Measurements from ENCODE around the gene COL4A2.
"Not testable (repeated sequence)": the region's sequence is repeated elsewhere in the genome, so short reads cannot be mapped to it uniquely, and the experiment has no call there.

COL4A2 gene

GRCh38 chr13:110496281-110496680 is 189.2 kb downstream of the COL4A2 start:
- no peak for DNase-seq (ENCODE audit: low read depth in 2 of 2)

GRCh38 chr13:110497003-110497402 is 189.9 kb downstream of the COL4A2 start:
- DNase-seq (ENCODE audit: low read depth in 2 of 2), result no peak

GRCh38 chr13:110497896-110498295 is 190.8 kb downstream of the COL4A2 start:
- DNase-seq (ENCODE audit: low read depth in 2 of 2), result not testable (repeated sequence)

- DNase-seq (ENCODE audit: low read depth in 2 of 2), result no peak
Measured at GRCh38 chr13:110498327-110498726, 191.2 kb downstream of the COL4A2 start.

- DNase-seq (ENCODE audit: low read depth in 2 of 2), result no peak
Measured at GRCh38 chr13:110498765-110499164, 191.7 kb downstream of the COL4A2 start.

- no peak for DNase-seq (ENCODE audit: low read depth in 2 of 2)
Measured at GRCh38 chr13:110499621-110500281, 192.7 kb downstream of the COL4A2 start.

GRCh38 chr13:110500341-110500740 is 193.3 kb downstream of the COL4A2 start:
- DNase-seq (ENCODE audit: low read depth in 2 of 2), result no peak

- no peak for DNase-seq (ENCODE audit: low read depth in 2 of 2)
Measured at GRCh38 chr13:110501188-110501587, 194.1 kb downstream of the COL4A2 start.

- no peak for DNase-seq (ENCODE audit: low read depth in 2 of 2)
Measured at GRCh38 chr13:110503037-110503901, 196.2 kb downstream of the COL4A2 start.

- DNase-seq (ENCODE audit: low read depth in 2 of 2), result no peak
Measured at GRCh38 chr13:110503979-110504499, 197.0 kb downstream of the COL4A2 start.

- DNase-seq (ENCODE audit: low read depth in 2 of 2), result no peak
Measured at GRCh38 chr13:110505594-110505993, 198.5 kb downstream of the COL4A2 start.

- no peak for DNase-seq (ENCODE audit: low read depth in 2 of 2)
Measured at GRCh38 chr13:110506396-110506795, 199.3 kb downstream of the COL4A2 start.

GRCh38 chr13:110506859-110507566 is 199.9 kb downstream of the COL4A2 start:
- DNase-seq (ENCODE audit: low read depth in 2 of 2), result no peak

GRCh38 chr13:110507678-110508381 is 200.7 kb downstream of the COL4A2 start:
- DNase-seq (ENCODE audit: low read depth in 2 of 2), result no peak

- no peak for DNase-seq (ENCODE audit: low read depth in 2 of 2)
Measured at GRCh38 chr13:110509478-110509926, 202.4 kb downstream of the COL4A2 start.

- no peak for DNase-seq (ENCODE audit: low read depth in 2 of 2)
Measured at GRCh38 chr13:110509971-110510786, 203.1 kb downstream of the COL4A2 start.

GRCh38 chr13:110511509-110512181 is 204.6 kb downstream of the COL4A2 start:
- DNase-seq (ENCODE audit: low read depth in 2 of 2), result no peak

GRCh38 chr13:110512198-110512740 is 205.2 kb downstream of the COL4A2 start:
- no peak for DNase-seq (ENCODE audit: low read depth in 2 of 2)

- DNase-seq (ENCODE audit: low read depth in 2 of 2), result no peak
Measured at GRCh38 chr13:110516500-110516899, 209.4 kb downstream of the COL4A2 start.
